ENCODE results near the gene RAB23.

GRCh38 chr6:57158658-57159057 lies 63.4 kb downstream of the RAB23 start:
- no peak for TF ChIP-seq GATA3 (IDR thresholded peaks at IDR 0.05; ENCODE audit: low read depth, low read length)
- TF ChIP-seq GATA2 (IDR thresholded peaks at IDR 0.05; ENCODE audit: low read depth, low read length) = no peak

Measured in SH-SY5Y (cell line).